SJCRH30 (cell line): ENCODE results near the gene KLHL36. TPM values are rescaled to one million over a fixed set of nuclear protein-coding genes. Genes with fewer than 3 reads are reported as not detected.
"Not testable (repeated sequence)": the region's sequence is repeated elsewhere in the genome, so short reads cannot be mapped to it uniquely, and the experiment has no call there.

ENCODE experiments used
- DNase-seq, 2 experiments: peaks; one replicate each; pipeline ENCODE4 v3.0.0-alpha.2; 2015 to 2020
- H3K27ac ChIP-seq: fragments of 250-450 bp; sonication (Bioruptor Pico); 2 replicates; pipeline ENCODE4 v1.5.1; 2020; ENCODE audit warnings: mild to moderate bottlenecking, moderate library complexity
- H3K27me3 ChIP-seq: fragments of 250-450 bp; sonication (Bioruptor Pico); 2 replicates; pipeline ENCODE4 v1.5.1; 2020; ENCODE audit warnings: mild to moderate bottlenecking, moderate library complexity
- H3K36me3 ChIP-seq: fragments of 250-450 bp; sonication (Bioruptor Pico); 2 replicates; pipeline ENCODE4 v1.5.1; 2020; ENCODE audit warnings: mild to moderate bottlenecking, moderate library complexity
- H3K4me1 ChIP-seq: fragments of 250-450 bp; sonication (Bioruptor Pico); 2 replicates; pipeline ENCODE4 v1.5.1; 2020; ENCODE audit warnings: mild to moderate bottlenecking, moderate library complexity
- H3K4me3 ChIP-seq: fragments of 250-450 bp; sonication (Bioruptor Pico); 2 replicates; pipeline ENCODE4 v1.5.1; 2020; ENCODE audit warnings: mild to moderate bottlenecking, moderate library complexity
- H3K9me3 ChIP-seq: fragments of 250-450 bp; sonication (Bioruptor Pico); replicated peaks from 2 replicates; pipeline ENCODE4 v1.5.1; 2020; ENCODE audit warnings: mild to moderate bottlenecking, moderate library complexity
- total RNA-seq: library from RNA; depleted of rRNA; stranded (reverse); fragments of >200 nt; shearing (Covaris generic); gene quantifications from 2 replicates; pipeline ENCODE4 v1.2.3, GENCODE V29; 2014

Gene KLHL36
- total RNA-seq, 1 experiment from 2014 or later: 10.1 TPM

GRCh38 chr16:84611041-84611440 is 37.3 kb upstream of the KLHL36 start:
- Histone ChIP-seq H3K27ac (no peak overlapping the region), H3K36me3 (no peaks in the 10 kb centered on the region), H3K4me1 (no peaks in the 10 kb centered on the region), H3K9me3 (no peaks in the 10 kb centered on the region), H3K27me3 (no peaks in the 10 kb centered on the region), H3K4me3 (no peak overlapping the region)
- DNase-seq: no peak

- no peaks in the 10 kb centered on the region for H3K36me3 ChIP-seq
These were observed 35.6 kb upstream of the KLHL36 start for GRCh38 chr16:84612686-84613085.

GRCh38 chr16:84613408-84614072 is 34.8 kb upstream of the KLHL36 start:
- H3K27ac ChIP-seq: no peak overlapping the region
- no peak for DNase-seq

More at GRCh38 chr16:84612686-84613085, 35.6 kb upstream of the KLHL36 start:
- no peaks in the 10 kb centered on the region for H3K27me3 ChIP-seq
- DNase-seq: no peak
- no peak overlapping the region for H3K27ac ChIP-seq
- no peaks in the 10 kb centered on the region for H3K9me3 ChIP-seq
- H3K4me3 ChIP-seq: no peak overlapping the region
- no peaks in the 10 kb centered on the region for H3K4me1 ChIP-seq

GRCh38 chr16:84614073-84614459 is 34.2 kb upstream of the KLHL36 start:
- peaks cover 2% of the 10 kb centered on the region; the same call in 1 of the 2 replicates for H3K4me1 ChIP-seq
- no peaks in the 10 kb centered on the region for H3K9me3 ChIP-seq
- no peaks in the 10 kb centered on the region for H3K27me3 ChIP-seq
- no peak overlapping the region for H3K27ac ChIP-seq
- no peak for DNase-seq
- no peaks in the 10 kb centered on the region for H3K36me3 ChIP-seq
- no peak overlapping the region for H3K4me3 ChIP-seq

More at GRCh38 chr16:84613408-84614072, 34.8 kb upstream of the KLHL36 start:
- Histone ChIP-seq H3K4me3 (no peak overlapping the region), H3K27me3 (no peaks in the 10 kb centered on the region), H3K36me3 (no peaks in the 10 kb centered on the region), H3K4me1 (no peaks in the 10 kb centered on the region), H3K9me3 (no peaks in the 10 kb centered on the region)

GRCh38 chr16:84614623-84614967 is 33.7 kb upstream of the KLHL36 start:
- Histone ChIP-seq H3K27me3 (no peaks in the 10 kb centered on the region), H3K4me1 (peaks cover 3% of the 10 kb centered on the region; the same call in 1 of the 2 replicates), H3K36me3 (no peaks in the 10 kb centered on the region), H3K9me3 (no peaks in the 10 kb centered on the region), H3K27ac (no peak overlapping the region), H3K4me3 (no peak overlapping the region)
- DNase-seq: no peak

GRCh38 chr16:84614968-84615813 is 33.1 kb upstream of the KLHL36 start:
- DNase-seq: no peak
- Histone ChIP-seq H3K27ac (no peak overlapping the region), H3K36me3 (no peaks in the 10 kb centered on the region), H3K27me3 (no peaks in the 10 kb centered on the region), H3K4me3 (no peak overlapping the region), H3K9me3 (no peaks in the 10 kb centered on the region), H3K4me1 (peaks cover 3% of the 10 kb centered on the region; the same call in 1 of the 2 replicates)

GRCh38 chr16:84616515-84616914 is 31.8 kb upstream of the KLHL36 start:
- Histone ChIP-seq H3K27ac (no peak overlapping the region), H3K27me3 (no peaks in the 10 kb centered on the region), H3K4me3 (peak overlapping the region; percentile 79), H3K36me3 (no peaks in the 10 kb centered on the region), H3K4me1 (peaks cover 3% of the 10 kb centered on the region; the same call in 1 of the 2 replicates), H3K9me3 (no peaks in the 10 kb centered on the region)
- DNase-seq: no peak

- Histone ChIP-seq H3K9me3 (no peaks in the 10 kb centered on the region), H3K27ac (no peak overlapping the region), H3K4me1 (peaks cover 6% of the 10 kb centered on the region; the same call in 1 of the 2 replicates), H3K4me3 (peak overlapping the region; percentile 79), H3K27me3 (no peaks in the 10 kb centered on the region), H3K36me3 (no peaks in the 10 kb centered on the region)
- DNase-seq: no peak
These were observed 31.1 kb upstream of the KLHL36 start for GRCh38 chr16:84617041-84617790.

- no peaks in the 10 kb centered on the region for H3K9me3 ChIP-seq
- peak within 1 kb of the TSS; percentile 79 for H3K4me3 ChIP-seq
- peaks cover 6% of the 10 kb centered on the region; the same call in 1 of the 2 replicates for H3K4me1 ChIP-seq
- no peak within 1 kb of the TSS; the same call in 1 of the 2 replicates for H3K27ac ChIP-seq
- no peaks in the 10 kb centered on the region for H3K36me3 ChIP-seq
- H3K27me3 ChIP-seq: no peaks in the 10 kb centered on the region
- peak; percentile 90 to 92 for DNase-seq
These were observed 30.3 kb upstream of the KLHL36 start, which contains the start of gene COTL1 for GRCh38 chr16:84617791-84618580. Gene COTL1 (minus strand): TSS chr16:84618078. CDS start chr16:84617914, 164 bp downstream.

- Histone ChIP-seq H3K27me3 (no peaks in the 10 kb centered on the region), H3K4me3 (no peak overlapping the region), H3K36me3 (no peaks in the 10 kb centered on the region), H3K9me3 (no peaks in the 10 kb centered on the region), H3K4me1 (peaks cover 6% of the 10 kb centered on the region; the same call in 1 of the 2 replicates), H3K27ac (no peak overlapping the region; the same call in 1 of the 2 replicates)
- DNase-seq: peak; percentile 40 to 45
These were observed 29.5 kb upstream of the KLHL36 start for GRCh38 chr16:84618581-84619460.

GRCh38 chr16:84620913-84621312 is 27.4 kb upstream of the KLHL36 start:
- not testable (repeated sequence) for H3K27me3 ChIP-seq, DNase-seq, H3K4me1 ChIP-seq, H3K4me3 ChIP-seq, H3K9me3 ChIP-seq, H3K27ac ChIP-seq, H3K36me3 ChIP-seq

- Histone ChIP-seq H3K4me1 (0 out of 2 replicates have a peak, but pooled peaks cover 3% of the 10 kb centered on the region), H3K4me3 (no peak overlapping the region), H3K27ac (no peak overlapping the region), H3K36me3 (no peaks in the 10 kb centered on the region), H3K9me3 (no peaks in the 10 kb centered on the region), H3K27me3 (no peaks in the 10 kb centered on the region)
- DNase-seq: no peak
These were observed 22.8 kb upstream of the KLHL36 start for GRCh38 chr16:84625556-84625955.

GRCh38 chr16:84628226-84628731 is 20.0 kb upstream of the KLHL36 start:
- DNase-seq: no peak
- Histone ChIP-seq H3K4me1 (no peaks in the 10 kb centered on the region), H3K27ac (no peak overlapping the region), H3K9me3 (no peaks in the 10 kb centered on the region), H3K27me3 (no peaks in the 10 kb centered on the region), H3K4me3 (no peak overlapping the region), H3K36me3 (no peaks in the 10 kb centered on the region)
